HG03108 (cell line): ENCODE data around the gene ARNT2.

ENCODE experiments used
- ATAC-seq: cut with Tn5 transposase; IDR thresholded peaks from one replicate; pipeline ENCODE4 v1.9.1; 2021; ENCODE audit warnings: moderate library complexity; ENCODE audit not compliant: unreplicated experiment

The ARNT2 gene

DNA sequence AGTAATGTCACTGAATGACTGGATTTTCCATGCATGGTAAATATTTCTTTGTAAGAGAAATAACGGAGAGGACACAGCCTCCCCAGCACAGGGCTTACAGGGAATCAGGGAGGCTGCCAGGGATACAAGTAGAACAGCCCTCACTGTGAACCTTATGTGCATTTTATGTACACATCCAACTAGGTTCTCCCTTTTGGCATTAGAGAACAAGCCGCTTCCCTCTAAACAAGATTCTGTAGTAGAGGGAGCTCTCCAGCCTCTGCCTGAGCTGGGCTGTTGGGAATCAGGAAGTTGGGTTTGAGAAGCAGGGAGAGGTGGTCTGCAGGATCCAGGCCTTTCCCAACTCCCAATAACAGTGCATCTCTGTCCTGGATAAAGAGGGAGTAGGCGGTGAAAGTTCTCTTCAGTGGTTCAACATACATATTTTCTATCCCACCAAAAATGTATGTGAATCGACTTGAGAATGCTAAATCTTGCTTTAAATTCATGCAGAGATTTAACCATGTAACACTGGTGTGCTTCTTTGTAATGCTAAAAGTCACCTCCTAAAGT lies 83.7 kb downstream of the ARNT2 start:
- ATAC-seq = no peak

GRCh38 chr15:80489030-80489594 lies 84.9 kb downstream of the ARNT2 start:
- no peak for ATAC-seq

DNA sequence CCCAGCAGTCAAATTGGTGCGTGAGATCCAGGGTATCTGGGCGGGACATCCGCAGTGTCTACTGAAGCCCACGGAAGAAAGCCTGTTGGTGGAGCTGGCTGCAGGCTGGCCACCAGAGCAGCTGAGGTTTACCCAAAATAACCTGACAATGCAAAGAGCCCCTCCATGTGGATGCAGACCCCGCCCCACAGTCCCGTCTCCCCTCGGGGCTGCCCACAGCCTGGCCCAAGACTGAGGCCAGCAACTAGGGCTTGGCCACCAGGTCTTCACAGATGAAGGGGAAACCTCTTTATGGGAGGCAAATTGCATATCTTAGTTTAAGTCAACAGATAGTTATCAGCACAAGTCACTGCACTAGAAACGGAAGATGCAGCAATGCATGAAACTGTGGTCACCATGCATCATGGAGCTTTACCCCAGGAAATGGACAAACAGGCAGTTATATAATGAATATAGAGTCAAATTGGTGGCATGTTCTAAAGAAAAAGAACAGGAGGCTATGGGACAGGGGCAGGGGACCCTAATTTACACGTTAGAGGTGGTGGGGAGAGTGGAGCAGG lies 86.3 kb downstream of the ARNT2 start:
- ATAC-seq = no peak

DNA sequence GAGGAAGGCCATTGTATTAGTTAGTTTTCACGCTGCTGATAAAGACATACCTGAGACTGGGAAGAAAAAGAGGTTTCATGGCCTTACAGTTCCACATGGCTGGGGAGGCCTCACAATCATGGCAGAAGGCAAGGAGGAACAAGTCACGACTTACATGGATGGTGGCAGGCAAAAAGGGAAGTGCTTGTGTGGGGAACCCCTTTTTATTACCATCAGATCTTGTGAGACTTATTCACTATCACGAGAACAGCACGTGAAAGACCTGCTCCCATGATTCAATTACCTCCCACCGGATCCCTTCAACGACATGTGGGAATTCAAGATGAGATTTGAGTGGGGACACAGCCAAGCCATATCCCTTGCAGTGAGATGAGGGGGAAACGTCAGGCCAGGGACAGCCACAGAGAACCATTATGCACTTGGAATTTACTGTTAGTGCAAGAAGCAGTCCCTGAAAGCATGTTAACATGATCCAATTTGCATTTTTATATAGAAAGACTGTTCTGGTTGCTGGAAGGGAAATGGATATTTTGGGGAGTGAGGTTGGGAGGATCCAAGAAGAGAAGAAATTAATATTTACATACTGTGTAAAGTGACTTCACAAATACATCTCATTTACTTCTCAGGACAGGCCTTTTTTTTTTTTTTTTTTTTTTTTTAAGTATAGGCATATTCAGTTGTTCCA lies 87.1 kb downstream of the ARNT2 start:
- ATAC-seq = no peak

DNA sequence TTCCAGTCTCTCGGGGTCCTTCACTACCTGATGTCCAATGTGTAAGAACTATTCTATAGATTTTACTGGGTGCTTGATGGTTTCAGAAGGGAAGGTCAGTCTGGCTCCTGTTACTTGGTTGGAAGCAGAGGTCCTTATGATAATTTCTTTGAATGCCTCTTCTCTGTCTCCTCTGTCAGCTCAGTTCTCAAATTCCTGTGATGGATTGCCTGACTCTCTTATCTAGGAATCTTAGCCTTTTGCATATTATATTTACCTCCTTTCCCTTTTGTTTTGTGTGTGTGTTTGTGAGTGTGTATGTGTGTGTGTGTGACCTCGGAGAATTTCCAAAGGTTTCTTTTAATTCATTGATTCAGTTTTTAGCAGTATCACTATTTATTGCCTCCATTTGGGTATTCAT lies 88.2 kb downstream of the ARNT2 start:
- ATAC-seq = no peak

DNA sequence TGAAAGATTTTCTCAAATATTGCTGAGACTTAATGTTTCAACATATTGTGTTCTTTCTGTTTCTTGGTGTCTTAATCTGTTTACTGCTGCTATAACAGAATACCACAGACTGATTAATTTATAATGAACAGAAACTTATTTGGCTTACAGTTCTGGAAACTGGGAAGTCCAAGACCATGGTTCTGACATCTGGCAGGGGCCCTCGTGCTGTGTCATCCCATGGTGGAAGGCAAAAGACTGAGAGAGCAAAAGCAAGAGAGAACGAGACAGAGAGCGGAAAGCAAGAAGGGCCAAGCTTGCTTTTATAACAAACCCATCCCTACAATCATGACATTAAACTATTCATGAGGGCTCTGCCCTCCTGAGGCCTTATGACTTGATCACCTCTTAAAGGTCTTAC lies 88.7 kb downstream of the ARNT2 start:
- ATAC-seq = no peak

DNA sequence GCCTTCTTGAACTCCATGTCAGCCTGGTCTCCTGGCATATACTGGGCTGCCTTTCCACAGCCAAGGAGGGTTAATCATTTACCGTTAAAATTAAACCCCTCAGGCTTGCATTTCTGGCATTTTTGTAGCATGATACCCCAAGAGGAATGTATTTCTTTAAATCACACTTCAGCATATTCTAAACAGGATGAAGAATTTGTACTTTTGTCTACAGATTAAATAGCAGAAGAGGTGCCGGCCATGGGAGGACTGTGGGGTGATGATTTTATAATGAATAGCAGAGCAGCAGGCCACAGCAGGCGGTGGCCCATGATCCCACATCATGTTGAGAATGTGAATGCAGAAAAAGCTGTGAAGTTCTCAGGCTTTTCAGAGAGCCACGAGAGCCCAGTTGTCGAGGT lies 90.2 kb downstream of the ARNT2 start:
- ATAC-seq = no peak

GRCh38 chr15:80494756-80495155 lies 90.6 kb downstream of the ARNT2 start:
- ATAC-seq = no peak

DNA sequence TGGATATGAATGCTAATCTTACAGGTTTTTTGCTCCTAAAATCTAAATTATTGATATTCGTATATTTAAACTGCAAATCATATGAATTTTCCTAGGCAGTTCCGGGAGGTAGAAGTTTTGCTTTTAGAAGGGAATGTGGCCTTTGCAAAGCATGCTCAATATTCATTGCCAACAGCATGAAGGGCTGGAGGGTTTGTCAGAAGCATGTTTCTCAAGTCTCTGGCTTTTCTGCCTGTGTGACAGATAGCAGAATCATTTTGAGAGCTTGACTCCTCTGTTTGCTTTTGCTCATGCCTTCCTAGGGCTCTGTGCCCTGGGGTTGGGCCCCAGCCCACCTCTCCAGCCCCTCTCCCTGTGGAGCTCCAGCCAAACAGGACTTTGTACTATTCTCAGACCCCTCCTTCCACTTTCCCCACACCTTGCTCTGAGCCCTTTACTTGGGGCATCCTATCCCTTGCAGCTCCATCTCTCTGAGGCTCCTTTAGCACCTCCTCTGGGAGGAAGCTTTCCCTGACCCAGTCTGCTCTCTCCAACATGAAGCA lies 91.3 kb downstream of the ARNT2 start:
- ATAC-seq = no peak

- no peak for ATAC-seq
Observed at GRCh38 chr15:80496096-80496495, 91.9 kb downstream of the ARNT2 start.

DNA sequence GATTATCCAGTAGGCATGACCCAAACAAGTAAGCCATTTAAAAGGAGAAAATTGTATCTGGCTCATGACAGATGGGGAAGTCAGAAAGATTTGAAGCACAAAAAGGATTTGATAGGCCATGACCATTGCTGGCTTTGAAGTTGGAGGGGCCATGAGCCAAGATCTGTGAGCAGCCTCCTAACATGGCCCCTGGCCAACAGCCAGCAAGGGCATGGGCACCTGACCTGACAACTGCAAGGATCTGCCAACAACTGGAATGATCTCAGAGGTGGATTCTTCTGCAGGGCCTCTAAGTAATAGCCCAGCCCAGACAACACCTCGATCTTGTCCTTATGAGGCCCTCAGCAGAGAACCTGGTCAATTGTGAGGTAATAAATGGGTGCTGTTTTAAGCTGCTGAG lies 93.0 kb downstream of the ARNT2 start:
- ATAC-seq = no peak

- no peak for ATAC-seq
Observed at GRCh38 chr15:80498652-80499051, 94.5 kb downstream of the ARNT2 start.

DNA sequence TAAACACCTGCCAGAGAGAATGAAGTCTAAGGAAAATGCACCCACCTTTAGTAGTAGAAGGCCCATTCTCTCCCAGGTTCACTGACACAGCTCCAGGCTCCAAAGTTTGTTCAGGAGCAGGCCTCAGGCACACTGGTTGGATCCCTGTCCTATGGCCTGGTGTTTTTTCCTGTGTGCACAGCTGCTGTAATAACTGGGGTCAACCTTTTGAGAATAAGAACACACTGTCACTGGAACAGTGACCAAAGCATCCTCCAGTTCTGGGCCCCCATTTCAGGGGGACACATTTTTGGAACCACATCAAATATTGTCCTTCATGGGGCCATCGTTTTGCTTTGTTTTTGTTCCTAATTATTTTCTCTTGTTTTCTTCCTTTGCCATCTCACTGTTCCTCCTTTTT lies 95.8 kb downstream of the ARNT2 start:
- no peak for ATAC-seq

DNA sequence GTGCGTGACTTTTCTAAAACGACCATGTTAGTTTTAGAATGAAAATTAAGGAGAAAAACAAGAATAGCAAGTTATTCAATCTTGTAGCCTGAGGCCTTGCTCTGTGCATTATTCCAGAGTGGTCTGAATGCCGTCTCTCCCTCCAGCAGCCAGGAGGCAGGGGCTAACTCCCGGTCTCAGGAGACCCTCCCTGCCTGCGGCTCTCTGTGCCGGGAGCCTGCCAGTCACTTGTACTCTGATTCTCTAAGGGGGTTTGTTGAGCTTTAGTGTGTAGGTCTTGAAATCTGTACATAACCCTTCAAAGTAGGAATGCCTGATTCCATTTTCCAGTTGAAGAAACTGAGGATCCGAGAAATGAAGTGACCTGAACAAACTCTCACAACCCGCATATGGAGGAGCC lies 97.3 kb downstream of the ARNT2 start:
- ATAC-seq = no peak

DNA sequence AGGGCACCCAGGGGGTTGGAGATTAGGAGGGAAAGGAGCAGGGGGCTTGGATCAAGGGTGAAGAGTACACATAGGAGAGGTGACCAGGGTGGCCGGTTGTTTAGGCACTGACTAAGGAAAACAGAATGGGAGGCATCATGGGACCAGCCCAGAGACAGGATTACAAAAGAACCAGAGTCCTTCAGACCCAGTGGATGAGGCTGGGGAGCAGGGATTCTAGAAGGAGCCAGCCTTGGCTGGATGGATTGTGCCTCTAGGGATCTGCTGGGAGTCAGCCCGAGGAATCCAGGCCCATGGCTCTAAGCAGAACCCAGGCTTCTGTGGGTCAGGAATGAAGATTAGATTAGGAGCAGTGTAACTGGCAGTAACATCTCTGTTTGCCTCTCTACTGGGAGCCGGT lies 98.6 kb downstream of the ARNT2 start:
- ATAC-seq = no peak

DNA sequence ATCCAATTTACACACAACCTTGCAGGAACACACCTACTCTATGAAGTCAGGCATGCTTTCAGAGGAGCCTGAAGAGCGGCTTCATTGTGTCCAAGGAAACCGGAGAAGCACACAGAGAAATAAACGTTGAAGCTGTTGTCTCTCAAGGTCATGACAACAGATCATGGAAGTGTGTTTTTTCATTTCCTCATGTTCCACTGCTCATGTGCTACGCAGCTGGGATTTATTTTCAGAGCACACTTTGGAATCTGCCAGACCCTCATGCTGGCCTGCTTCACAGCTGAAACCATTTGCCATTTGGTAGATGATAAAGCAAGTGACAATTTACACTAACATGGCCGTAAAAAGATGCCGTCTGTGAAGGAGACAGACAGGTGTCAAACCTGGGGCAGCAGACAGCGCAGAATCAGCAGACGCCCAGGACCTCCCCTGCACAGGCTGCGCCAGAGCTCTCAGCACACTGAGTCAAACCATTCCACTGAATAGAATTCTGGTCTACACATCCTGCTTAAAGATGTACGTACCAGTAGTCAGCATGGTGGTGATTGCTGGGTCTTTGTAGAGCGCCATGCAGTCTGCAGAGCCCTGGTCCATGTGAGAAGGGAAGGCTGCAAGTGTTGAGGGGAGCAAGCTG lies 99.3 kb downstream of the ARNT2 start:
- no peak for ATAC-seq

DNA sequence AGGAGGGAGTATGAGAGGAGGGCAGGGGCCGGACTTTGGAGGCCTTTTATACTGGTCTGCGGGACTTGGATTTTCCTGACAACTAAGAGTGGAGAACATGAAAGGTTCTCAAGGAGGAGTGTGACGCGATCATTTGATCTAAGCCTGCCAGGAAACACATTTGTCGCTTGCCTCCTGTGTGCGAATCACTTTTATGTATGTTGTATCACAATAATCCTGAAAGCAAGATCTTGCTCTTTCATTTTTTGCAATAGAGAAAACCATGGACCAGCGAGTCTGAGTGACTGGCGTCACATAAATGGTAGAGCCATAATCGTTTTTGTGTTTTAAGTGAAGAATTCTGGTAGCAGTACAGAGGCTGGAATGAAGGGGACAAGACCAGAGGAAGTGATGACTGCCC lies 100.7 kb downstream of the ARNT2 start:
- no peak for ATAC-seq

DNA sequence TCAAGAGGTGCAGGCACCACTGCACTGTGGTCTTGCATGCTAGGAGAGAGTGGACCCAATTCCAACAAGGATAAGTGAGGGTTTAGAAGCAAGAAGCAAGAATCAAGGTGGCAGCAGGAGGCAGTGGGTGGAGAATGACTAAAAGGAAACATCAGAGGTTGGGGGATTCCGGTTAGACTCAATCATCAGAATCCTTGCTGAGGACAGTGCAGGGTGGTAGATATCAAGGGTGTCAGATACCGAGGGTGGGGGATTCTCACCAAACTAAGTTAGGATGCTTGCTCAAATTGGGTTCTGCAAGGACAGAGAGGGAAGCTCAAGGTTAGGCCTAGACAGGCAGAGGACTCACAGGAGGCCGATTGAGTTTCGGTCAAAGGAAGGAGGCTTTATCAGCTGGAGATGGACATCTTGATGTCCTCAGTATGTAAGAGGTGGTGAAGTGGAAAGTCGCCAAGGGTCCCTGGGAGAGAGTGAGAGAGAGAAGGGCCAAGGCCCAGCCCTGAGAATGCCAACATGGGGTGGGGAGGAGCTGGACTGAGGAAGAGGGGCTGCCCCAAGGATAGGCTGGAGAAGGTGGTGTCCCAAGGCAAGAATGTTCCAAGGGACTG lies 102.2 kb downstream of the ARNT2 start:
- no peak for ATAC-seq

DNA sequence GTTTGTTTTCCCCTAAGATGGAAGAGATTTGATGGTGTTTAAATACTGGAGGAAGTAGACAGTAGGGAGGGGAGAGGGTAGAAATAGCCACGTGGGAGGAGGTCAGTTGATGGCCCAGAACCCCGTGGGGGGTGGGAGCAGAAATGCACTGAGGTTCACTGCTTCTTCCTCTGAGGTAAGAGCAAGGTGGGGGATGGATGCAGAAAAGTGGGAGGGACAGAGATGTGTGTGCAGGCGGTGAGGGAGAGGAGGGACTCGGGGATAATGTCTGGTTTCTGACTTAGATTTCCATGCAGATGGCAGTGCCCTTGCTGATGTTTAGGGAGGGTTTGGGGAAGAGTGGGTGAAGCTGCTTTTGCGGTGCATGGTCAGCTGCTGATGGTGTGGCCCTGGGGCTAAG lies 102.9 kb downstream of the ARNT2 start:
- ATAC-seq = no peak

DNA sequence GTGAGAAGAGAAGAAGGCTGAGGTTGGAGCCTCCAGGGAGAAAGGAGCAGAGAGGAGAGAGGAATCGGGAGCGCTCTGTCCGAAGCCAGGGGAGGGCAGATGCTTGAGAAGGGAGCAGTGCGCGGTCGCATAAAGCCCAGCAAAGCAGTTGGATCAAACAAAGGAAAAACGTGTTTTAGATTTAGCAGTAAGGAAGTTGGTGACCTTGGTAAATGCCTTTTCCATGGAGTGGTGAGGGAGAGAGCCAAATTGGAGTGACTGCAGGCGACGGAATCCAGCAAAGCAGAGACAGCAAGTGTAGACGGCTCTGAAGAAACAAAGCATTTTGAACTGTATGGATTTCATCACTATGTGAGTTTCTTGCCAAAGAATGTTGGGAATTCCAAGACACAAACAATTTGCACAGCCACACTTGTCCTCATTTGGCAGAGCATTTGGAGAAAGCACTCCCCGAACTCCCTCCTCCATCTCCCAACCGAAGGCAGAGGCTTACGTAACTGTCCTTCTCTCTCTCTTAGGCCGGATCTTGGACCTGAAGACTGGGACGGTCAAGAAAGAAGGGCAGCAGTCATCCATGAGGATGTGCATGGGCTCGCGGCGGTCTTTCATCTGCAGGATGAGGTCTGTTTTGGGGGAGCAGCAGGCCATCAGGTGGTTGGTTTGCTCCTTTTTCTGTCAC lies 103.6 kb downstream of the ARNT2 start:
- no peak for ATAC-seq

DNA sequence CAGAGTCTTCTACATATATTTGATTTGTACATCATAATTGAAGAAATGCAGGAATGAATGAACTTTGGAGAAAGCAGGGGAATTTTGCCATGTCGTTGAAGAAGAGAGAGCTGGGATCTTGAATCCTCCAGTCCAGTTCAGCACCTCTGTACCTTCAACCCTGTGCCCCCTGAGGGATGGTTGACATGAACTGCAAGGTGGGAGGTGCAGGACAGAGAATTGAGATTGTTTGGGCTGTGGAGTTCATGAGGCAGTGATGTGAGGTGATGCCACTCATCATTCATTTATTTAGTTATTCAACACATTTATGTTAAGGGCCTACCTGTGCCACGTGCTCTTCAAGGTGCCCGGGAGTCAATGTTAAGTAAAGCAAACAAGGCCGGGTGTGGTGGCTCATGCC lies 104.6 kb downstream of the ARNT2 start:
- no peak for ATAC-seq
